ENCODE measurements around the gene FUT6. TPM values are rescaled to one million over a fixed set of nuclear protein-coding genes. Genes with fewer than 3 reads are reported as not detected.

FUT6 gene
- total RNA-seq, 2 experiments from 2014 or later = not detected

GRCh38 chr19:5825178-5825577, 14.3 kb downstream of the FUT6 start:
- Histone ChIP-seq H4K20me1 (ENCODE audit: insufficient read depth, low read length) (no peaks in the 10 kb centered on the region), H2AFZ (ENCODE audit: low read length) (no peak overlapping the region), H3K4me1 (ENCODE audit: insufficient read depth, low read length, poor library complexity, severe bottlenecking) (peaks cover 47% of the 10 kb centered on the region), H3K36me3 (ENCODE audit: insufficient read depth, low read length) (no peaks in the 10 kb centered on the region), H3K9me2 (ENCODE audit: insufficient read depth, low read length) (no peaks in the 10 kb centered on the region), H3K27ac (ENCODE audit: low read depth, low read length, poor library complexity, severe bottlenecking) (no peak overlapping the region), H3K79me2 (ENCODE audit: insufficient read depth, low read depth, low read length) (no peaks in the 10 kb centered on the region), H3K9me3 (ENCODE audit: low read length) (no peaks in the 10 kb centered on the region), H3K4me3 (ENCODE audit: low read depth, low read length, poor library complexity, severe bottlenecking) (no peak overlapping the region), H3K4me2 (ENCODE audit: low read length) (no peak overlapping the region)
- no peak for DNase-seq (ENCODE audit: low spot score)
- intact Hi-C loops (cut with micrococcal nuclease; ENCODE audit: unreplicated experiment) = no loop called here
- POLR2A ChIA-PET = no interaction called here
- no TSS peak for BruUV-seq (replicated peaks)
- TF ChIP-seq CTCF (conservative IDR thresholded peaks at IDR 0.05; ENCODE audit: low read length) (no peak), EZH2phosphoT487 (IDR thresholded peaks at IDR 0.05; ENCODE audit: borderline replicate concordance, low read depth, low read length) (no peak)
- CTCF ChIA-PET (ENCODE audit: unreplicated experiment) = interaction anchor here (1.0 kb wide), 1 partner anchor 21 kb away, joined by 3 read pairs; no protein-coding TSS in a partner anchor

GRCh38 chr19:5824751-5825150, 14.8 kb downstream of the FUT6 start:
- CTCF ChIA-PET (ENCODE audit: unreplicated experiment) = interaction anchor here (1.0 kb wide), 1 partner anchor 20 kb away, joined by 3 read pairs; no protein-coding TSS in a partner anchor
- TF ChIP-seq CTCF (conservative IDR thresholded peaks at IDR 0.05; ENCODE audit: low read length) = no peak
- no peak for TF ChIP-seq EZH2phosphoT487 (IDR thresholded peaks at IDR 0.05; ENCODE audit: borderline replicate concordance, low read depth, low read length)
- Histone ChIP-seq H3K9me2 (ENCODE audit: insufficient read depth, low read length) (no peaks in the 10 kb centered on the region), H3K4me3 (ENCODE audit: low read depth, low read length, poor library complexity, severe bottlenecking) (no peak overlapping the region), H3K27ac (ENCODE audit: low read depth, low read length, poor library complexity, severe bottlenecking) (no peak overlapping the region), H3K4me1 (ENCODE audit: insufficient read depth, low read length, poor library complexity, severe bottlenecking) (peaks cover 44% of the 10 kb centered on the region), H4K20me1 (ENCODE audit: insufficient read depth, low read length) (no peaks in the 10 kb centered on the region), H3K9me3 (ENCODE audit: low read length) (no peaks in the 10 kb centered on the region), H3K36me3 (ENCODE audit: insufficient read depth, low read length) (no peaks in the 10 kb centered on the region), H3K79me2 (ENCODE audit: insufficient read depth, low read depth, low read length) (no peaks in the 10 kb centered on the region), H3K4me2 (ENCODE audit: low read length) (no peak overlapping the region), H2AFZ (ENCODE audit: low read length) (no peak overlapping the region)
- intact Hi-C loops (cut with micrococcal nuclease; ENCODE audit: unreplicated experiment) = no loop called here
- POLR2A ChIA-PET = no interaction called here
- no TSS peak for BruUV-seq (replicated peaks)
- DNase-seq (ENCODE audit: low spot score) = no peak

- no TSS peak for BruUV-seq (replicated peaks)
- no peak for DNase-seq (ENCODE audit: low spot score)
- Histone ChIP-seq H2AFZ (ENCODE audit: low read length) (no peak overlapping the region), H4K20me1 (ENCODE audit: insufficient read depth, low read length) (no peaks in the 10 kb centered on the region), H3K4me1 (ENCODE audit: insufficient read depth, low read length, poor library complexity, severe bottlenecking) (peaks cover 34% of the 10 kb centered on the region), H3K4me2 (ENCODE audit: low read length) (no peak overlapping the region), H3K9me3 (ENCODE audit: low read length) (no peaks in the 10 kb centered on the region), H3K36me3 (ENCODE audit: insufficient read depth, low read length) (no peaks in the 10 kb centered on the region), H3K27ac (ENCODE audit: low read depth, low read length, poor library complexity, severe bottlenecking) (no peak overlapping the region), H3K9me2 (ENCODE audit: insufficient read depth, low read length) (no peaks in the 10 kb centered on the region), H3K4me3 (ENCODE audit: low read depth, low read length, poor library complexity, severe bottlenecking) (no peak overlapping the region), H3K79me2 (ENCODE audit: insufficient read depth, low read depth, low read length) (no peaks in the 10 kb centered on the region)
- no peak for TF ChIP-seq EZH2phosphoT487 (IDR thresholded peaks at IDR 0.05; ENCODE audit: borderline replicate concordance, low read depth, low read length)
- TF ChIP-seq CTCF (conservative IDR thresholded peaks at IDR 0.05; ENCODE audit: low read length) = peak; percentile 51
- POLR2A ChIA-PET = no interaction called here
- intact Hi-C loops (cut with micrococcal nuclease; ENCODE audit: unreplicated experiment) = no loop called here
- CTCF ChIA-PET (ENCODE audit: unreplicated experiment) = no interaction called here
Observed at GRCh38 chr19:5823579-5824281, 15.8 kb downstream of the FUT6 start.
